Smooth muscle cell (in vitro differentiated cells): Measurements from ENCODE around the gene FOXO1. TPM values are rescaled to one million over a fixed set of nuclear protein-coding genes. Genes with fewer than 3 reads are reported as not detected.

Source experiments
- DNase-seq: peaks from one replicate; lab custom pipeline; 2025; ENCODE audit not compliant: unreplicated experiment; lab: John Stamatoyannopoulos, UW
- H2AFZ ChIP-seq: fragments of 200-600 bp; sonication (generic); 2 replicates; pipeline ENCODE4 v1.6.0; 2016; ENCODE audit warnings: antibody characterized with exemption, low read depth, mild to moderate bottlenecking
- H3F3A ChIP-seq: fragments of 200-600 bp; sonication (generic); 2 replicates; pipeline ENCODE4 v1.6.0; 2017; ENCODE audit warnings: antibody characterized with exemption, low read depth
- H3K27ac ChIP-seq: fragments of 200-600 bp; sonication (generic); 2 replicates; pipeline ENCODE4 v1.5.1; 2016; ENCODE audit warnings: low read depth, mild to moderate bottlenecking
- H3K27me3 ChIP-seq: fragments of 200-600 bp; sonication (generic); 2 replicates; pipeline ENCODE4 v1.6.1; 2016; ENCODE audit warnings: low read depth, mild to moderate bottlenecking
- H3K36me3 ChIP-seq: fragments of 200-600 bp; sonication (generic); 2 replicates; pipeline ENCODE4 v1.5.1; 2016; ENCODE audit warnings: low read depth
- H3K4me1 ChIP-seq: fragments of 200-600 bp; sonication (generic); 2 replicates; pipeline ENCODE4 v1.5.1; 2016; ENCODE audit warnings: low read depth
- H3K4me2 ChIP-seq: fragments of 200-600 bp; sonication (generic); 2 replicates; pipeline ENCODE4 v1.6.0; 2016; ENCODE audit warnings: mild to moderate bottlenecking
- H3K4me3 ChIP-seq: fragments of 200-600 bp; sonication (generic); 2 replicates; pipeline ENCODE4 v1.5.1; 2016; ENCODE audit warnings: mild to moderate bottlenecking
- H3K79me2 ChIP-seq: fragments of 200-600 bp; sonication (generic); 2 replicates; pipeline ENCODE4 v1.6.0; 2016; ENCODE audit warnings: low read depth, mild to moderate bottlenecking
- H3K9ac ChIP-seq: fragments of 200-600 bp; sonication (generic); 2 replicates; pipeline ENCODE4 v1.6.0; 2016; ENCODE audit warnings: low read depth
- H3K9me3 ChIP-seq: fragments of 200-600 bp; sonication (generic); replicated peaks from 2 replicates; pipeline ENCODE4 v1.5.1; 2016; ENCODE audit warnings: low read depth
- H4K20me1 ChIP-seq: fragments of 200-600 bp; sonication (generic); 2 replicates; pipeline ENCODE4 v1.6.0; 2016; ENCODE audit warnings: low read depth
- WGBS: methylation state at CpG from one replicate; pipeline ENCODE4 v1.1.7; 2016; ENCODE audit warnings: low lambda C conversion rate; 5-methylcytosine and 5-hydroxymethylcytosine counted together
- polyA plus RNA-seq: library from polyadenylated mRNA; unstranded; fragments of >200 nt; fragmentation: Nextera tagmentation; extraction: Ambion mirVana; gene quantifications from 2 replicates; pipeline ENCODE4 v1.2.1, GENCODE V29; 2016
- total RNA-seq: library from RNA; depleted of rRNA; stranded (reverse); fragments of >200 nt; gene quantifications from 2 replicates; pipeline ENCODE4 v1.2.3, GENCODE V29; 2014
- TF ChIP-seq, protein P1 (sequence below): fragments of 200-600 bp; sonication (generic); IDR thresholded peaks from 2 replicates; pipeline ENCODE4 v1.5.1; 2017; ENCODE audit warnings: borderline replicate concordance, mild to moderate bottlenecking, antibody characterized with exemption; ENCODE audit not compliant: insufficient read depth, poor library complexity, severe bottlenecking

The FOXO1 gene
- total and polyA plus RNA-seq, 2 experiments from 2014 or later = 17.0 to 19.9 TPM

DNA sequence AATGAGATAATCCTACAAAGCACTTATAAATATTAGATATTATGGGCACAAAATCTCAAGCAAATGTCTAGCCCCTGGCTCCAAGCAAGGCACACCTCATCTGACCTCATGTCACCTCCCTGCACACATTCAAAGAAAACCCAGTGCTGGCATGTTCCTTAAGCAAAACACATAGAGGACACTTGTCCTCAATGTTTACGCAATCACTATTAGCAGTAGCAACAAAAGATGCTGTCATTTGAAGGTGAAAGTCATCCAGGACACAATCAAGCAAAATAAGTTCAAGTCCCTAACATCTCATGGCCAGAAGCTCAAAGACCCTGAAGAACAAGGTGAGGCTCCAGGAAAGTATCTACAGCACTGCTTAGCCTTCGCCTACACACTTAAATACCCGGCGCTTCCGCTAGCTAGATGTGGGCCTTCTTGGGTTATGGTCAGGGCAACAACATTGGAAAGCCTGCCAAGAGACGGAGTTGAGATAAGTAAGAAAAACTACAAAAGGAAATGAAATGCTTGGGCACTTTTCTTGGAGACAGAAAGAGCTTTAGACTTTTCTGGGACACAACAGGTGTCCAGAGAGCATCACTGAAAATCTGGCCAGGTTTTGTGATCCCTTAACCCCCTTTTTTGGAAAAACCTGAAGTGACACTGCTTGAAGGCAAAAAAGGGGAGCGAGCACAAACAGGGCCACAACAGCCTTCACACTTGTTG lies 85.7 kb downstream of the FOXO1 start:
- no peak overlapping the region for H3K27ac ChIP-seq
- H3K79me2 ChIP-seq = peaks cover 57% of the 10 kb centered on the region
- H3F3A ChIP-seq = no peaks in the 10 kb centered on the region
- no peak overlapping the region for H3K4me2 ChIP-seq
- H3K27me3 ChIP-seq = no peaks in the 10 kb centered on the region
- H3K4me1 ChIP-seq = no peaks in the 10 kb centered on the region
- no peak overlapping the region for H3K9ac ChIP-seq
- H2AFZ ChIP-seq = no peak overlapping the region
- H3K36me3 ChIP-seq = no peaks in the 10 kb centered on the region
- peaks cover 75% of the 10 kb centered on the region for H4K20me1 ChIP-seq
- TF ChIP-seq, protein P1, sequence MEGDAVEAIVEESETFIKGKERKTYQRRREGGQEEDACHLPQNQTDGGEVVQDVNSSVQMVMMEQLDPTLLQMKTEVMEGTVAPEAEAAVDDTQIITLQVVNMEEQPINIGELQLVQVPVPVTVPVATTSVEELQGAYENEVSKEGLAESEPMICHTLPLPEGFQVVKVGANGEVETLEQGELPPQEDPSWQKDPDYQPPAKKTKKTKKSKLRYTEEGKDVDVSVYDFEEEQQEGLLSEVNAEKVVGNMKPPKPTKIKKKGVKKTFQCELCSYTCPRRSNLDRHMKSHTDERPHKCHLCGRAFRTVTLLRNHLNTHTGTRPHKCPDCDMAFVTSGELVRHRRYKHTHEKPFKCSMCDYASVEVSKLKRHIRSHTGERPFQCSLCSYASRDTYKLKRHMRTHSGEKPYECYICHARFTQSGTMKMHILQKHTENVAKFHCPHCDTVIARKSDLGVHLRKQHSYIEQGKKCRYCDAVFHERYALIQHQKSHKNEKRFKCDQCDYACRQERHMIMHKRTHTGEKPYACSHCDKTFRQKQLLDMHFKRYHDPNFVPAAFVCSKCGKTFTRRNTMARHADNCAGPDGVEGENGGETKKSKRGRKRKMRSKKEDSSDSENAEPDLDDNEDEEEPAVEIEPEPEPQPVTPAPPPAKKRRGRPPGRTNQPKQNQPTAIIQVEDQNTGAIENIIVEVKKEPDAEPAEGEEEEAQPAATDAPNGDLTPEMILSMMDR = no peak
- no peaks in the 10 kb centered on the region for H3K9me3 ChIP-seq
- DNase-seq = no peak
- H3K4me3 ChIP-seq = no peak overlapping the region
- WGBS = 96% methylated on average over 7 of the region's 7 CpGs

DNA sequence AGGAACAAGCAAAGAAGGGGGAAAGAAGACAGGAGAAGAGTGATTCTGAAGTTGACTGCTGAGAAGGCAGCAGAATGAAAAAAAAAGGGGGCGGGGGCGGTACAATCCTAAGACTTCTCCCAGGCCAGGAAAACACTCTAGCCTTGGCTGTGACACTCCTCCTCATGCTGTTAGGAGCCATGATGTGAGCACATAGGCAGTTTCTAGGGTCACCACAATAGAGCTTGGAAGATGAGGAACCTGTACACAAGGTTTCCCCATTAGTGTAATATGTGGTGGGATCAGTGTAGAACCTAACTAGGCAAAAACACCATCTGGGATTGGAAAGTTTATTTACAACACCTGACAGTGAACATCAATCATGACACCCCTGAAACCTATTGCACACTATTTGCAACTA lies 86.9 kb downstream of the FOXO1 start:
- Histone ChIP-seq H3K36me3 (no peaks in the 10 kb centered on the region), H3K27me3 (no peaks in the 10 kb centered on the region), H3K9ac (no peak overlapping the region), H3K79me2 (peaks cover 65% of the 10 kb centered on the region), H3F3A (no peaks in the 10 kb centered on the region), H3K27ac (no peak overlapping the region), H3K4me1 (no peaks in the 10 kb centered on the region), H4K20me1 (peaks cover 75% of the 10 kb centered on the region), H3K9me3 (no peaks in the 10 kb centered on the region), H3K4me3 (no peak overlapping the region), H2AFZ (no peak overlapping the region), H3K4me2 (no peak overlapping the region)
- no peak for DNase-seq
- 98% methylated on average over 2 of the region's 2 CpGs for WGBS
- TF ChIP-seq, protein P1 = no peak

DNA sequence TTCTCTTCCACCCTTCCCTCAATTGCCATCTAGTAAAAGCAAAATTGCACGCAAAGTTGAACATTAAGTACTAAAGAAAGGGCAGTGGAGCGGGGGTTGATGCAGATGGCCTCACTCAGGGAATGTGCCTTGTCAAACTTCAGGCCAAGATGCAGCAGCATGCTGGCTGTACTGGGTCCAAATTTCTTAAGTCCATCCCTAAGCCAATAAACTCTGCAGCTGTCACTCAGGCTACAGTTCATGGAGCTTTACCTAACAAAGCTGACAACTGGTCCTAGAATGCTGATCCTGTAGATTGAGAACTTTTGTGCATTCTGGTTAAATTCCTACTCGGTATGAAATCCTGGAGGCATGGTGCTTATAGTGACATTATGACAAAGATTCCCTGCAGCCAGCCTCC lies 88.4 kb downstream of the FOXO1 start:
- H3K4me1 ChIP-seq = no peaks in the 10 kb centered on the region
- H3K79me2 ChIP-seq = peaks cover 71% of the 10 kb centered on the region
- H3K36me3 ChIP-seq = no peaks in the 10 kb centered on the region
- no peak overlapping the region for H3K4me2 ChIP-seq
- H3K9me3 ChIP-seq = no peaks in the 10 kb centered on the region
- no peak overlapping the region for H2AFZ ChIP-seq
- H3F3A ChIP-seq = no peaks in the 10 kb centered on the region
- TF ChIP-seq, protein P1 = no peak
- DNase-seq = no peak
- no peak overlapping the region for H3K27ac ChIP-seq
- WGBS = 90% methylated on average over 3 of the region's 3 CpGs
- no peak overlapping the region for H3K4me3 ChIP-seq
- no peak overlapping the region for H3K9ac ChIP-seq
- peaks cover 88% of the 10 kb centered on the region for H4K20me1 ChIP-seq
- H3K27me3 ChIP-seq = no peaks in the 10 kb centered on the region

DNA sequence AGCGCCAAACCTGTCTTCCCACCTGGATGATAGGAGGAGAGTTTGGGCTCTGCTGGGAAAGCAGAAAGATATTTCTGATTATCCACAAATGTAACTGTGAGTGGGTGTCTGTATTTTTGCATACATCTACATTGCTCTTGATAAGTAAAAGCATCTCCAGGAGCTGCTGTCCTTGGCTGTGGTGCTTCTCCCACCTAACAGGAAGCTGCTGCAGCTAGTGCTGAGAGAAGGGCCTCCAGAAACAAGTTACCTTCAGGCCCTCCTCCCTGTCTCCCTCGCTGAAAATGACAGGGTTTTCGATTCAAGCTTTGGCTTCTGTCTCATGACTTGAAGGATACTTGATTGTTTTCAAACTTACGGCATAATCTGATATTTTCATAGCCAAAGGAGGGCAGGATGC lies 90.1 kb downstream of the FOXO1 start:
- no peak overlapping the region for H2AFZ ChIP-seq
- no peaks in the 10 kb centered on the region for H3K36me3 ChIP-seq
- peaks cover 71% of the 10 kb centered on the region for H3K79me2 ChIP-seq
- no peaks in the 10 kb centered on the region for H3F3A ChIP-seq
- H3K4me3 ChIP-seq = no peak overlapping the region
- H3K27me3 ChIP-seq = no peaks in the 10 kb centered on the region
- H4K20me1 ChIP-seq = peaks cover 99% of the 10 kb centered on the region
- no peak for DNase-seq
- H3K27ac ChIP-seq = no peak overlapping the region
- H3K4me1 ChIP-seq = no peaks in the 10 kb centered on the region
- TF ChIP-seq, protein P1 = no peak
- H3K9me3 ChIP-seq = no peaks in the 10 kb centered on the region
- H3K9ac ChIP-seq = no peak overlapping the region
- no peak overlapping the region for H3K4me2 ChIP-seq
- 90% methylated on average over 4 of the region's 4 CpGs for WGBS
